Measurements from ENCODE around the gene CAMTA1.

- TF ChIP-seq CTCF (conservative IDR thresholded peaks at IDR 0.05; ENCODE audit: low read length) (no peak), EZH2phosphoT487 (IDR thresholded peaks at IDR 0.05; ENCODE audit: borderline replicate concordance, low read depth, low read length) (no peak)
Observed at GRCh38 chr1:6942990-6943389, 157.7 kb downstream of the CAMTA1 start.
